ENCODE results near the gene HSPBP1. TPM values are rescaled to one million over a fixed set of nuclear protein-coding genes. Genes with fewer than 3 reads are reported as not detected.

The HSPBP1 gene
- total and polyA plus RNA-seq, 2 of the 13 experiments (the other 11 are each of a cell fraction or from before 2014, with no cell fraction given): 22.3 to 33.7 TPM

DNA sequence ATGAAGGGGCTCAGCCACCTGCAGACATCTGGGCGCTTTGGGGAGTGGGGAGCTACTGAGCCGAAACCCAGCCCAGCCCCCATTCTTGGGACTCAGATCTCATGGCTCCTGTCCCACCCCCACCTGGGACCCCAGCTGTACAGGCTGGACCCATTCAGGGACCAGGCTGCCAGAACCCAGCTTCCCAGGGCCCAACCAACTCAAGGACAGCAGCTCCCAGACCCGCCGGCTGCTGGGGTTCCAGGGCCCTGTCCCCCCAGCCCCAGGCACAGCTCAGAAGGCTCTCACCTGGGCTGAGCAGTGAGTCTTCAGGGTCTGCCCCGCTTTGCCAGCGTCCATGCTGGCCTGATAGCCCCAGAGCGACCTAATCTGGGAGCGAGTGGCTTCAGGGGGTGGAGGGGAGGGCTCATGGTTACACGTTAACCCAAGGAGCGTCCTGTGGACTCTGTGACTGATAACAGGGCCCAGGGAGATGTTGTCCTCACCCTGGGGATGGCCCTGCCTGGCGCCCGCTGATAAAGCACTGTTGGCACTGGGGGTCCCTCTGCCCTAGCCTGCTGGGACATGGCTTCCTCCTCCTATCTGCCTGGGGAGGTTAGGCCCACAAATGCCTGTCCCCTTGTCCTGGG is 51.4 kb downstream of the HSPBP1 start, which contains the start of gene TMEM86B (continued):
- peak; percentile 41; the same call in 1 of the 2 replicates for TF ChIP-seq ERF (CRISPR knock-in tag; IDR thresholded peaks at IDR 0.05)
- TF ChIP-seq ZKSCAN5 (CRISPR knock-in tag; IDR thresholded peaks at IDR 0.05): peak; percentile 22; the same call in 1 of the 2 replicates
- TF ChIP-seq ATF7 (IDR thresholded peaks at IDR 0.05): no peak
- 0 out of 2 replicates have a peak, but pooled peaks have one; percentile 23 for TF ChIP-seq ATF7 (CRISPR knock-in tag; IDR thresholded peaks at IDR 0.05)
- no peak for TF ChIP-seq TP53 (CRISPR knock-in tag; conservative IDR thresholded peaks at IDR 0.05)
- peak; percentile 68 for TF ChIP-seq HDAC2 (CRISPR knock-in tag; IDR thresholded peaks at IDR 0.05)
- TF ChIP-seq, protein P1, sequence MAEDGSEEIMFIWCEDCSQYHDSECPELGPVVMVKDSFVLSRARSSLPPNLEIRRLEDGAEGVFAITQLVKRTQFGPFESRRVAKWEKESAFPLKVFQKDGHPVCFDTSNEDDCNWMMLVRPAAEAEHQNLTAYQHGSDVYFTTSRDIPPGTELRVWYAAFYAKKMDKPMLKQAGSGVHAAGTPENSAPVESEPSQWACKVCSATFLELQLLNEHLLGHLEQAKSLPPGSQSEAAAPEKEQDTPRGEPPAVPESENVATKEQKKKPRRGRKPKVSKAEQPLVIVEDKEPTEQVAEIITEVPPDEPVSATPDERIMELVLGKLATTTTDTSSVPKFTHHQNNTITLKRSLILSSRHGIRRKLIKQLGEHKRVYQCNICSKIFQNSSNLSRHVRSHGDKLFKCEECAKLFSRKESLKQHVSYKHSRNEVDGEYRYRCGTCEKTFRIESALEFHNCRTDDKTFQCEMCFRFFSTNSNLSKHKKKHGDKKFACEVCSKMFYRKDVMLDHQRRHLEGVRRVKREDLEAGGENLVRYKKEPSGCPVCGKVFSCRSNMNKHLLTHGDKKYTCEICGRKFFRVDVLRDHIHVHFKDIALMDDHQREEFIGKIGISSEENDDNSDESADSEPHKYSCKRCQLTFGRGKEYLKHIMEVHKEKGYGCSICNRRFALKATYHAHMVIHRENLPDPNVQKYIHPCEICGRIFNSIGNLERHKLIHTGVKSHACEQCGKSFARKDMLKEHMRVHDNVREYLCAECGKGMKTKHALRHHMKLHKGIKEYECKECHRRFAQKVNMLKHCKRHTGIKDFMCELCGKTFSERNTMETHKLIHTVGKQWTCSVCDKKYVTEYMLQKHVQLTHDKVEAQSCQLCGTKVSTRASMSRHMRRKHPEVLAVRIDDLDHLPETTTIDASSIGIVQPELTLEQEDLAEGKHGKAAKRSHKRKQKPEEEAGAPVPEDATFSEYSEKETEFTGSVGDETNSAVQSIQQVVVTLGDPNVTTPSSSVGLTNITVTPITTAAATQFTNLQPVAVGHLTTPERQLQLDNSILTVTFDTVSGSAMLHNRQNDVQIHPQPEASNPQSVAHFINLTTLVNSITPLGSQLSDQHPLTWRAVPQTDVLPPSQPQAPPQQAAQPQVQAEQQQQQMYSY (CRISPR knock-in tag; IDR thresholded peaks at IDR 0.05): peak; percentile 23; the same call in 1 of the 2 replicates
- TF ChIP-seq KDM5A (IDR thresholded peaks at IDR 0.05; ENCODE audit: borderline replicate concordance, low read length): no peak
- TF ChIP-seq, protein P2, sequence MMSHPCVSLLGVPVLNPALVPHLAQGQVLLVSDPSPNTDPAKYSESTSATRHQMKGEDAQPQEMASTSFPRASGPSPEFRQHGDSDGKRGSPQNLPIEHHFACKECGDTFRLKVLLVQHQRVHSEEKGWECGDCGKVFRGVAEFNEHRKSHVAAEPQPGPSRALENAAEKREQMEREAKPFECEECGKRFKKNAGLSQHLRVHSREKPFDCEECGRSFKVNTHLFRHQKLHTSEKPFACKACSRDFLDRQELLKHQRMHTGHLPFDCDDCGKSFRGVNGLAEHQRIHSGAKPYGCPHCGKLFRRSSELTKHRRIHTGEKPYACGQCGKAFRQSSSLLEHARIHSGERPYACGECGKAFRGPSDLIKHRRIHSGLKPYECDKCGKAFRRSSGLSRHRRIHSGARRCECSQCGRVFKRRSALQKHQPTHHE (CRISPR knock-in tag; IDR thresholded peaks at IDR 0.05; ENCODE audit: borderline replicate concordance): peak; percentile 65; the same call in 1 of the 2 replicates
- TF ChIP-seq GATA4 (IDR thresholded peaks at IDR 0.05; ENCODE audit: borderline replicate concordance, low read depth): peak; percentile 70; the same call in 1 of the 2 replicates
- TF ChIP-seq, protein P3, sequence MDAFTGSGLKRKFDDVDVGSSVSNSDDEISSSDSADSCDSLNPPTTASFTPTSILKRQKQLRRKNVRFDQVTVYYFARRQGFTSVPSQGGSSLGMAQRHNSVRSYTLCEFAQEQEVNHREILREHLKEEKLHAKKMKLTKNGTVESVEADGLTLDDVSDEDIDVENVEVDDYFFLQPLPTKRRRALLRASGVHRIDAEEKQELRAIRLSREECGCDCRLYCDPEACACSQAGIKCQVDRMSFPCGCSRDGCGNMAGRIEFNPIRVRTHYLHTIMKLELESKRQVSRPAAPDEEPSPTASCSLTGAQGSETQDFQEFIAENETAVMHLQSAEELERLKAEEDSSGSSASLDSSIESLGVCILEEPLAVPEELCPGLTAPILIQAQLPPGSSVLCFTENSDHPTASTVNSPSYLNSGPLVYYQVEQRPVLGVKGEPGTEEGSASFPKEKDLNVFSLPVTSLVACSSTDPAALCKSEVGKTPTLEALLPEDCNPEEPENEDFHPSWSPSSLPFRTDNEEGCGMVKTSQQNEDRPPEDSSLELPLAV (CRISPR knock-in tag; conservative IDR thresholded peaks at IDR 0.05; ENCODE audit: low read depth): no peak
- TF ChIP-seq ZFAT (CRISPR knock-in tag; conservative IDR thresholded peaks at IDR 0.05): no peak
- no peak for TF ChIP-seq ELF4 (CRISPR knock-in tag; IDR thresholded peaks at IDR 0.05; ENCODE audit: borderline replicate concordance)
- 0 out of 2 replicates have a peak, but pooled peaks have one; percentile 18 for TF ChIP-seq ELF1 (CRISPR knock-in tag; IDR thresholded peaks at IDR 0.05)
- no peak for TF ChIP-seq FLYWCH1 (CRISPR knock-in tag; IDR thresholded peaks at IDR 0.05)
- peak; percentile 43; the same call in 1 of the 2 replicates for TF ChIP-seq ESRRA (CRISPR knock-in tag; IDR thresholded peaks at IDR 0.05; ENCODE audit: low read depth)
- 0 out of 2 replicates have a peak, but pooled peaks have one; percentile 13 for TF ChIP-seq NFYC (CRISPR knock-in tag; IDR thresholded peaks at IDR 0.05)
- TF ChIP-seq, protein P4, sequence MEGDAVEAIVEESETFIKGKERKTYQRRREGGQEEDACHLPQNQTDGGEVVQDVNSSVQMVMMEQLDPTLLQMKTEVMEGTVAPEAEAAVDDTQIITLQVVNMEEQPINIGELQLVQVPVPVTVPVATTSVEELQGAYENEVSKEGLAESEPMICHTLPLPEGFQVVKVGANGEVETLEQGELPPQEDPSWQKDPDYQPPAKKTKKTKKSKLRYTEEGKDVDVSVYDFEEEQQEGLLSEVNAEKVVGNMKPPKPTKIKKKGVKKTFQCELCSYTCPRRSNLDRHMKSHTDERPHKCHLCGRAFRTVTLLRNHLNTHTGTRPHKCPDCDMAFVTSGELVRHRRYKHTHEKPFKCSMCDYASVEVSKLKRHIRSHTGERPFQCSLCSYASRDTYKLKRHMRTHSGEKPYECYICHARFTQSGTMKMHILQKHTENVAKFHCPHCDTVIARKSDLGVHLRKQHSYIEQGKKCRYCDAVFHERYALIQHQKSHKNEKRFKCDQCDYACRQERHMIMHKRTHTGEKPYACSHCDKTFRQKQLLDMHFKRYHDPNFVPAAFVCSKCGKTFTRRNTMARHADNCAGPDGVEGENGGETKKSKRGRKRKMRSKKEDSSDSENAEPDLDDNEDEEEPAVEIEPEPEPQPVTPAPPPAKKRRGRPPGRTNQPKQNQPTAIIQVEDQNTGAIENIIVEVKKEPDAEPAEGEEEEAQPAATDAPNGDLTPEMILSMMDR (CRISPR knock-in tag; IDR thresholded peaks at IDR 0.05): peak; percentile 35; the same call in 1 of the 2 replicates
- no peak for TF ChIP-seq ZNF260 (CRISPR knock-in tag; IDR thresholded peaks at IDR 0.05; ENCODE audit: borderline replicate concordance, low read depth)
- no peak for TF ChIP-seq NBN (conservative IDR thresholded peaks at IDR 0.05)
- TF ChIP-seq, protein P5, sequence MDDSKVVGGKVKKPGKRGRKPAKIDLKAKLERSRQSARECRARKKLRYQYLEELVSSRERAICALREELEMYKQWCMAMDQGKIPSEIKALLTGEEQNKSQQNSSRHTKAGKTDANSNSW (CRISPR knock-in tag; IDR thresholded peaks at IDR 0.05; ENCODE audit: borderline replicate concordance): no peak
- no peak for TF ChIP-seq ZNF670 (CRISPR knock-in tag; IDR thresholded peaks at IDR 0.05; ENCODE audit: borderline replicate concordance)

Measured in HepG2 (cell line).